ENCODE measurements around the gene RNF186.
"Not testable (repeated sequence)": the region's sequence is repeated elsewhere in the genome, so short reads cannot be mapped to it uniquely, and the experiment has no call there.

Gene RNF186

DNA sequence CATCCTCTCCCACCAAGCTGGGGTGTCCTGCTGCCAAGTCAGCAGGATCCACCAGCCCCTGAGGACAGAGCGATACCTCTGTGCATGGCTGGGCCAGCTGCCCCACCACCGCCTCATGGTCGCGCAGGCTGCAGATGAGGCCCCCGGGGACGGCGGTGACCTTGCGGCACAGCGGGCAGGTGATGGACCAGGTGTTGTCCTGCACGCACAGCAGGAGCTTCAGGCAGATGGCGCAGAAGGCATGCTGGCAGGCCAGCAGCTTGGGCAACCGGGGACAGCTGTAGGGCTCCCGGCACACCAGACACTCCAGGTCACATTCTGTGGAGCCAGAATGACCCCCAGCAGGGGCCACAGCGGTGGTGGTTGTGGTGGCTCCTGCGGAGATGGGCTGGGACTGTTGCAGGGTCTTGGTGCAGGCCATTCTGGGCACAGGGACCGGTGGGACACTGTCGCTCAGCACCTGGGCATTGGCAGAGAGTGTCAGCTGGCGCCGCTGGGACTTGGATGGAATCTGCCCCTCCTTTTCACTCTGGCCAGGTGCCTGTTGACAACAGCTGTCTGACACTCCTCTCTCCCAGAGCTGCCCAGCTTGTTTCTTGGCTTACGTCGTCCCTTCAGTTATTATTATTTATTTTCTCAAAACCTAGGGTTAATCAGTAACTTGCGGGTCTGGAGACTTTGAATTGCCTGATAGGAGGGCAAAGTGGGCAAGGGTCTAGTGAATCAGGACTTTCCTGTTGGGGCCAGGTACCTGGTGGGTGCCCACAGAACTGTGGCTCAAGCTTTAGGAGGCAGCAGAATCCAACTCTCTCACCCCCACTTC, at the start of gene RNF186:
Gene RNF186 (minus strand): TSS at position 603 of the 823 bp plus-strand sequence. CDS start 182 bp downstream, at position 421.
- DNase-seq (ENCODE audit: low read depth in 1 of 2, low spot score in 1 of 2), result no peak

- DNase-seq (ENCODE audit: low read depth in 1 of 2, low spot score in 1 of 2), result no peak
Measured at GRCh38 chr1:19864570-19865160, 49.6 kb upstream of the RNF186 start.

- DNase-seq (ENCODE audit: low read depth in 1 of 2, low spot score in 1 of 2), result no peak
Measured at GRCh38 chr1:19862944-19863343, 47.9 kb upstream of the RNF186 start.

GRCh38 chr1:19861842-19862530, 46.9 kb upstream of the RNF186 start:
- DNase-seq (ENCODE audit: low read depth in 1 of 2, low spot score in 1 of 2), result no peak

- no peak for DNase-seq (ENCODE audit: low read depth in 1 of 2, low spot score in 1 of 2)
Measured at GRCh38 chr1:19861034-19861433, 46.0 kb upstream of the RNF186 start.

- no peak for DNase-seq (ENCODE audit: low read depth in 1 of 2, low spot score in 1 of 2)
Measured at GRCh38 chr1:19860418-19860817, 45.3 kb upstream of the RNF186 start.

GRCh38 chr1:19859876-19860275, 44.8 kb upstream of the RNF186 start:
- DNase-seq (ENCODE audit: low read depth in 1 of 2, low spot score in 1 of 2), result no peak

DNA sequence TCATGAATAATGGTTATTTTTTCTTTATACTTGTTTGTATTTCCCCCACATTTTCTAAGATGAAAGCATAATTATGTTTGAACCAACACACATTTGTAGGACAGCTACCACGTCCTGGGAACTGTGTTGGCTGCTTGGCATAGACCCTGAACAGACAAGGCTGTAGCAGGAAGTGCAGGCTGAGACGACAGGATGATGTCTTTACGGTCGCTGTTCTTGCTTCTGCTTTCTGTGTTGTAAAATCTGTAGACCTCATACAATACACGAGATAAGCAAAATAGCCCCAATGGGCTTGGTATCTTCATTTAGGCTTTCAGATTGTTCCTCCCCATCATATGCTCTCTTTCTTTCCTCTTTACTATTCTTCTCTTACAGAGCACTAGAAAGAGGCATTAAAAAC, 43.8 kb upstream of the RNF186 start:
- DNase-seq (ENCODE audit: low read depth in 1 of 2, low spot score in 1 of 2), result no peak

DNA sequence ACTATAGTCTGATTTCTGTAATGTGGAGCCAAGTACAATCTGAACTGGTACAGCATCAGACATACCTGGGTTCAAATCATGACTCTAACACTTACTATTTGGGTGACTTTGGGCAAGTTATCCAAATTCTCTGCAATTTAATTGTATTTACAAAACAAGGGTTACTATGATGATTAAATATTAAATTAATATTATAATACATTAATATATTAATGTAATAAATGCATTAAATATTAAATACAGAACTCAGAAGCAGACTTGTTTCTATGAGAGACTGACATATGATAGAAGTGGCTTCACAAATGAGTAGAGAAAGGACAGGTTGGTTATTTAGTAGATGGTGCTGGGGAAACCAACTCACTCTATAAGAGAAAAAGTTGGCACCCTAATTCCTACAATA, 39.8 kb upstream of the RNF186 start:
- DNase-seq (ENCODE audit: low read depth in 1 of 2, low spot score in 1 of 2), result no peak

DNA sequence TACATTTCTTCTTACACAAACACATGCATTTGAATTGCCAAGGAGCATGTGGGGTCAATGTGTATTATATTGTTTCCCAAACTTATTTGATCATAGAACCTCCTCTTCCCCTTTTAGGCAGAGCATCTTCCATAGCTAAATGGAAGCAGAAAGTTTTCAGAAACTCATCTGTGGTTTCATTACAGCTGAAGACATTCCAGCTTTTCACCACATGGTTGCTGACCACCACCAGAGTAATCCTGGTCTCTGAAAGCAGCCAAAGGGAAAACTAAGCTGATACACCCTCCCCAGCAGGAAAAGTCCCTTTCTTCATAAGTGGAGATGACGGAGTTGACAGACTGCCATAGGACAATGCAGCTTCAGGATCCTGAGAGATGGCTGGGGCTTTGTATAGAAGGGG, 37.0 kb upstream of the RNF186 start:
- DNase-seq (ENCODE audit: low read depth in 1 of 2, low spot score in 1 of 2), result no peak

DNA sequence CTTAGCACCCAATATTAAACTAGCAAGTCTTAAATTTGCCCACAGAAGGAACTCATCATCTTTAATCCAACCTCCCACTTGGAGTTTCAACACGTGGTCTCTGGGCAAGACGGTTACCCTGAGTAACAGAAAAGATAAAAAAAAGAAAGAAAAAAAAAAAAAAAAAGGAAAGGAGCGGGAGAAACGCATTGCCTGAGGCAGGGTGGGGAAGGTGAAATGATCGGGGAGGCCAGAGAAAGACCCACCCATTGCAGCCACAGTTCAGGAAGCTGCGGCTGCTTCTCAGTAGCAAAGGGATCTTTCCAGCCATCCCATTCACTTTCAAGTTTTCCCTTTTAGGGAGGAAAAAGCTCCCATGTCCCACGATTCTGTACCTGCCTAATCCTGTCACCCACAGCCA, 35.1 kb upstream of the RNF186 start:
- DNase-seq (ENCODE audit: low read depth in 1 of 2, low spot score in 1 of 2), result no peak

DNA sequence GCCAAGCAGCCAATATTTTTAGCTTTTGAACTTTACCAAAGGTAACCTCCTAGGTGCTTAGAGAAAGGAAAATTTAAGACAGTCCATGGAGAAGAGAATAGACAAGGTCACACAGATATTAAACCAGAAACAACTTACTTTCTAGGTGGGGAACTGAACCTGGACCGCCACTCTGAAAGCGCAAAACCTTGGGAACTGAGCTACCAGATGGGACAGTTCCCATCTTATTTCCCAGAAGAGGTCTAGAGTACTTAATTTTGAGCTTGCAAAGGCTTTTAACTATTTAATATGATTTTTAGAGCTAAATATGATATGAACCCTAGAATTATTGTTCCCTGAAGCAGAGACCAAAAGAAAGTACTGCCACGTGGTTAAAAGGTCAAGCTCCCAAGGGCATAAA, 34.2 kb upstream of the RNF186 start:
- not testable (repeated sequence) for DNase-seq (ENCODE audit: low read depth in 1 of 2, low spot score in 1 of 2)

DNA sequence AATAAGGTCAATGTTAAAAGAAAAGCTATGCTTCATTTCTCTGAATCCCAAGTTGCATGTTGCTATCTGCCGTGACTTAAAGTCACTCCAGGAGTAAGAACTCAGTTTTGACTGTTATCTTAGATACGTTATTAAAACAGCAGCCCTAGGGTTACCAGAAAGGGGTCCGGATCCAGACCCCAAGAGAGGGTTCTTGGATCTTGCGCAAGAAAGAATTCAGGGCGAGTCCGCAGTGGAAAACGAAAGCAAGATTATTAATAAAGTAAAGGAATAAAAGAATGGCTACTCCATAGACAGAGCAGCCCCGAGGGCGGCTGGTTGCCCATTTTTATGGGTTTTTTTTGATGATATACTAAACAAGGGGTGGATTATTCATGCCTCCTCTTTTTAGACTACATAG, 32.3 kb upstream of the RNF186 start:
- not testable (repeated sequence) for DNase-seq (ENCODE audit: low read depth in 1 of 2, low spot score in 1 of 2)

DNA sequence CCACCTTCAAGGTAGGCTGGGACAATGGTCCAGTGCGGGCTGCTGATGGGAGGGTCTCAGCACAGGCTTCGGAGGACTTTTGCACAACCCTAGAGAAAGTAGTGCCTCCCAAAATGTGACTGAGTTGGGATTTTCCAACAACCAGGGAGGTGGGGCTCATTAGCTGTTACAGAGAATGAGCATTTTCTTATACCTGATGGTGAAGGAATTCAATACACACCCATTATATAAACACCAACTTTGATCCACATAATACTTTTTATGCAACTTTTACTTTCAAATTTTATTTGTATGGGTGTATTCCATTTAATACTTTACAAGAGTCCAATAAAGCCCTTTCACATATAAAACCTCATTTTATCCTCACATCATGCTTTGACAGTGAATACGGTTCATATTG, 31.3 kb upstream of the RNF186 start:
- no peak for DNase-seq (ENCODE audit: low read depth in 1 of 2, low spot score in 1 of 2)

DNA sequence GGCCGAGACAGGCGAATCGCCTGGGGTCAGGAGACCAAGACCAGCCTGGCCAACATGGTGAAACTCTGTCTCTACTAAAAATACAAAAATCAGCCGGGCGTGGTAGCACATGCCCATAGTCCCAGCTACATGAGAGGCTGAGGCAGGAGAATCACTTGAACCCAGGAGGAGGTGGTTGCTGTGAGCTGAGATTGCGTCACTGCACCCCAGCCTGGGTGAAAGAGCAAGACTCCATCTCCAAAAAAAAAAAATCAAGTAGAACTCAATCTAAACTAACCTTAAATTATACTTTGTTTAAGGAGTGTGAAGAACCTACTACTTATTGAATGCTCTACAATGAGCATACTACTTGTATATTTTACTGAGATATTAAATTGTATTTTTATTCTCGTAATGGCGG, 30.5 kb upstream of the RNF186 start:
- no peak for DNase-seq (ENCODE audit: low read depth in 1 of 2, low spot score in 1 of 2)

DNA sequence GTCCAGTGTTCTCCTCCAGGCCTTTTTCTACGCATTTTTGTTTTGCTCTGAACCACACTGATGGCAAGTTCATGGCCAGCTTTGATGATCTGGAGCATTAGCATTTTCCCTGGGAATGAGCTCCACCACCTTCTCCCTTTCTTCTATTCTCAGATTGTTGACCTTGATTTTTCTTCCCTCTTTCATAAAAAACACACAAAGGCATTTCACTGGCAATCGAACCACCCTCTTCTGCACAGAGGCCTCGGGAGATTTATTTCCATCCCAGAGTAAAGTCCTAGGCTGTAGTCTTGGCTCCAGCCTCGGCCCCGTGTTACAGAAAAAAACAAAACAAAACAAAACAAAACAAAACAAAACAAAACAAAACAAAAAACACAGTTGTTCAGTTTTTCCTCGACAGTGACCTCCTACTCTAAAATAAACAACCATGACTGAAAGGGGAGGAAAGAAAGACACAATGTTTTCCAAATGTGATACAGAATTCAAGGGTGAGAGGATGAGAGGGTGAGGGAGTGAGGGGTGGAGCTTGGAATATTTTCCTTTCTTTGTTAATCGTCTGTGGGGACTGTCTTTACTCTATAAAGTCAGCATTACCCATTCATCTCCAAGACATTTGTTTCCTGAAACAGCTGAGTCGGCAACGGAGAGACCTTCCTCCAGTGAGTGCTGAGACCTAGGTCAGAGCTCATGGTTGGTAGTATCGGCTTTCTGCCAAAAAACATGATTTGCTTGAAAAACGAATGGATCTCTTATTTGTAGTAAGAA, 29.8 kb upstream of the RNF186 start:
- DNase-seq (ENCODE audit: low read depth in 1 of 2, low spot score in 1 of 2), result no peak

GRCh38 chr1:19840228-19840627, 25.1 kb upstream of the RNF186 start:
- DNase-seq (ENCODE audit: low read depth in 1 of 2, low spot score in 1 of 2), result no peak

GRCh38 chr1:19837866-19838265, 22.8 kb upstream of the RNF186 start:
- DNase-seq (ENCODE audit: low read depth in 1 of 2, low spot score in 1 of 2), result no peak

DNA sequence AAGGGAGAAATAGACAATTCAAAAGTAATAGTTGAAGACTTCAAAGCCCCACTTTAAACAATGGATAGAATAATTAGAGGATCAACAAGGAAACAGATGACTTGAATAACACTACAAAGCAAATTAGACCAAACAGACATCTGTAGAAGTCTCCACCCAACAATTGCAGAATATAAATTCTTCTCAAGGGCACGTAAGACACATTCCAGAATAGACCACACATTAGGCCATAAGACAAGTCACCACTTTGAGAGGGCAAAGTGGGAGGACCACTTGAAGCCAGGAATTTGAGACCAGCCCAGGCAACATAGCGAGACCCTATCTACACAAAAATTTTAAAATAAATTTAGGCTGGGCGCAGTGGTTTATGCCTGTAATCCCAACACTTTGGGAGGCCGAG, 20.5 kb upstream of the RNF186 start:
- no peak for DNase-seq (ENCODE audit: low read depth in 1 of 2, low spot score in 1 of 2)

- no peak for DNase-seq (ENCODE audit: low read depth in 1 of 2, low spot score in 1 of 2)
Measured at GRCh38 chr1:19831441-19831840, 16.4 kb upstream of the RNF186 start.

GRCh38 chr1:19828546-19828945, 13.5 kb upstream of the RNF186 start:
- DNase-seq (ENCODE audit: low read depth in 1 of 2, low spot score in 1 of 2), result no peak

DNA sequence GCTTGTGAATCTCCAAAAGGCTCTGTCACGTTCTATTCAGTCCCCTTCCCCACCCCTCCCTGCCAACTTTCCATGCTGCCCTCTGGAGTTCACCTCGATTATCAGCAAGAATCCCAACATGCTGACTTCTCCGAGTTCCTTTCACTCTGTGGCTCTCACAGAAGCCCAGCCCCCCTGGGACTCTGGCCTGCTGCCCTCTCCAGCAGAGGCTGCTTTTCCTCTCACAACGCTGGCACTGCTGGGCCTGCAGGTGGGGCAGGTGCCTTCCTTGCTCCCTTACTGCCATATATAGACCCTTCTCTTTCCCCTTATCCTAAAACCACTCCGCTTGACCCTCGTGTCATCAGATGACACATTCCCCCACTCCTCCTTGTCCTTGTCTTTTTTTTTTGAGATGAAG, 10.2 kb upstream of the RNF186 start:
- no peak for DNase-seq (ENCODE audit: low read depth in 1 of 2, low spot score in 1 of 2)

Data from activated CD4-positive, alpha-beta T cell treated with anti-CD3 and anti-CD28 coated beads, Interleukin-2, amount 50 U/mL, for 24 hours (primary cell).